Stimulated activated naive CD8-positive, alpha-beta T cell treated with anti-CD3 and anti-CD28 coated beads, Interleukin-15, amount 100 ng/mL, for 72 hours (primary cell): ENCODE measurements around the gene CCDC12.

Experiments
- ATAC-seq: fragments of 150-1000 bp; cut with Tn5 transposase; 2 replicates; pipeline ENCODE4 v1.10.0; 2021; ENCODE audit warnings: mild to moderate bottlenecking, moderate library complexity
- DNase-seq, 2 donors: peaks; one replicate each; pipeline ENCODE4 v3.0.0; 2021 to 2022
- H3K27ac Mint-ChIP-seq, 2 donors: one replicate each; pipeline ENCODE4 v1.8.0; 2022; ENCODE audit warnings: mild to moderate bottlenecking in 2 of 2, mixed read lengths in 2 of 2, moderate library complexity in 2 of 2
- H3K27me3 Mint-ChIP-seq: one replicate; pipeline ENCODE4 v1.8.0; 2022; ENCODE audit warnings: mixed read lengths
- H3K4me1 Mint-ChIP-seq: one replicate; pipeline ENCODE4 v1.8.0; 2022; ENCODE audit warnings: mild to moderate bottlenecking, mixed read lengths
- H3K4me3 Mint-ChIP-seq, 2 donors: one replicate each; pipeline ENCODE4 v1.8.0; 2022; ENCODE audit warnings: mild to moderate bottlenecking in 2 of 2, mixed read lengths in 2 of 2, moderate library complexity in 1 of 2
- H3K9me3 Mint-ChIP-seq, 2 donors: one replicate each; pipeline ENCODE4 v1.8.0; 2022; ENCODE audit warnings: mixed read lengths in 2 of 2

The CCDC12 gene

GRCh38 chr3:46993292-46993691 is 16.7 kb upstream of the CCDC12 start:
- H3K9me3 Mint-ChIP-seq = no peaks in the 10 kb centered on the region
- H3K27ac Mint-ChIP-seq = peak overlapping the region in 1 of 2 donors; percentile 46
- no peaks in the 10 kb centered on the region for H3K27me3 Mint-ChIP-seq
- DNase-seq (no peak), ATAC-seq (no peak)
- H3K4me1 Mint-ChIP-seq = peaks cover 45% of the 10 kb centered on the region
- H3K4me3 Mint-ChIP-seq = no peak overlapping the region

GRCh38 chr3:46992231-46992630 is 15.7 kb upstream of the CCDC12 start:
- H3K9me3 Mint-ChIP-seq = no peaks in the 10 kb centered on the region
- peak overlapping the region in 1 of 2 donors; percentile 20 for H3K27ac Mint-ChIP-seq
- H3K4me3 Mint-ChIP-seq = no peak overlapping the region
- H3K27me3 Mint-ChIP-seq = no peaks in the 10 kb centered on the region
- DNase-seq = no peak
- no peak for ATAC-seq
- peaks cover 45% of the 10 kb centered on the region for H3K4me1 Mint-ChIP-seq

DNA sequence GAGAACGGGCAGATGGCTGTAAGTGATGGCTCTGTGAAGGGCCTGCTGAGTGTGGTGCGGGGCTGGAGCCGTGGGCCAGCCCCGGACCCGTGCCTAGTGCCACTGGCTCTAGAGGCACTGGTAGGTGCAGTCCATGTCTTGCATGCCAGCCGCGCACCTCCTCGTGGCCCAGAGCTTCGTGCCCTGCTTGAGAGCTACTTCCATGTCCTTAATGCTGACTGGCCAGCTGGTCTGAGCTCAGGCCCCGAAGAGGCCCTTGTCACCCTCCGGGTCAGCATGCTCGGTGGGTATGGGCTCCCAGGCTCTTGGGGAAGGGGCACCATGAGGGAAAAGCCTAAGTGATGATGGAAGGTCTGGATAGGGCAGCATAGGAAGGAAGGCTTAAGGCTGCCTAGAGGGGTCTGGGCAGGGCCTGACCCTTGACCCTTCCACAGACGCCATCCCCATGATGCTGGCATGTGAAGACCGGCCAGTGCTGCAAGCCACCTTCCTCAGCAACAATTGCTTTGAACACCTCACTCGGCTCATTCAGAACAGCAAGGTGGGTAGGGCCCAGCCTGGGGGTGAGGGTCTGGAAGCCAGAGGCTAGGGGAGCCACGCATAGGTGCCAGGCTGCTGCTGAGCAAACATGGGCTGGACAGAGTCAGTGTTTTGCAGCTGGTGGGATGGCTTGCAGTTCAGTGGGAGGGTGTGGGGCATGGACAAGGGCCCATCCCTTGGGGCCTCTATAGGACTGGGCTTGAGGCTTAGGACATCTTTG is 15.0 kb upstream of the CCDC12 start:
- Mint-ChIP-seq H3K27me3 (no peaks in the 10 kb centered on the region), H3K4me1 (peaks cover 45% of the 10 kb centered on the region), H3K9me3 (no peaks in the 10 kb centered on the region), H3K27ac (no peak overlapping the region), H3K4me3 (no peak overlapping the region)
- ATAC-seq (no peak), DNase-seq (no peak)

GRCh38 chr3:46990573-46991374 is 14.2 kb upstream of the CCDC12 start:
- DNase-seq (no peak), ATAC-seq (no peak)
- Mint-ChIP-seq H3K4me3 (no peak overlapping the region), H3K27ac (peak overlapping the region in 1 of 2 donors; percentile 55), H3K27me3 (no peaks in the 10 kb centered on the region), H3K4me1 (peaks cover 50% of the 10 kb centered on the region), H3K9me3 (no peaks in the 10 kb centered on the region)

GRCh38 chr3:46989146-46989810 is 12.7 kb upstream of the CCDC12 start:
- Mint-ChIP-seq H3K27ac (no peak overlapping the region), H3K9me3 (no peaks in the 10 kb centered on the region), H3K4me3 (peak overlapping the region; percentile 41 to 49), H3K4me1 (peaks cover 65% of the 10 kb centered on the region), H3K27me3 (no peaks in the 10 kb centered on the region)
- DNase-seq (no peak), ATAC-seq (no peak)

- peak overlapping the region; percentile 41 to 49 for H3K4me3 Mint-ChIP-seq
- DNase-seq (no peak), ATAC-seq (no peak)
- H3K4me1 Mint-ChIP-seq = peaks cover 68% of the 10 kb centered on the region
- peak overlapping the region; percentile 50 to 91 for H3K27ac Mint-ChIP-seq
- H3K9me3 Mint-ChIP-seq = no peaks in the 10 kb centered on the region
- H3K27me3 Mint-ChIP-seq = no peaks in the 10 kb centered on the region
Measured at GRCh38 chr3:46988616-46989015, 12.1 kb upstream of the CCDC12 start.

DNA sequence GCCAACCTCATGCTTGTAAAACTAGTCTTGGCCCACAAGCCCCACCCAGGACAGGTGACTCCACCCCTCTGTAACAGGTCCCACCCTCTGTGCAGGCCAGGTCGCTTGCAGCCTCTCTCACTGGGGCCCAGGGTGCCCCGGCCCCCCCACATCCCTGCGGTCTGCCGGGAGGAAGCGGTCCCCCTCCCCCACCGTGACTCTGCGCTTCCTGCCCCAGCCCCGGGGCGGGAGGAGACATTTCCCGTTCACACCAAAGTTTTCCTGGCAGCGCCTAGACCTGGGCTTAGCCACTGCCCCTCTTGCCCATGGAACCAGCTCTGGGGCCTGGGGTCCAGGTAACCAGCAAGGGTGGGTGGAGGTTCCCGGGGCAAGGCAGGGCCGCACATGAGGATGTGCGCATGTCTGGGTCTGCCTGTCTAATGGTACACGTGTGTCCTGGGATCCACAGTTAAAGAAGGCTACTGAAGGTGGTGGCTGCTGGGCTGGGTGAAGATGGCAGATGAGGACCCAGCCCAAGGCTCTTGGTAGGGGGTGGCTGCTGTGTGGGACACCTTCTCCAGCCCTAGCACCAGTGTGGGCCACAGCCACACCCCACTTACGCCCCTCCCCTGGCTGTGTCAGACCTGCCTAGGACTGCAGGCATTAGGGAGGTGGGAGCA is 11.3 kb upstream of the CCDC12 start:
- peak; percentile 65 to 87 for DNase-seq
- H3K27me3 Mint-ChIP-seq = no peaks in the 10 kb centered on the region
- H3K9me3 Mint-ChIP-seq = no peaks in the 10 kb centered on the region
- peak overlapping the region in 1 of 2 donors; percentile 91 for H3K27ac Mint-ChIP-seq
- H3K4me1 Mint-ChIP-seq = peaks cover 72% of the 10 kb centered on the region
- H3K4me3 Mint-ChIP-seq = peak overlapping the region; percentile 82
- ATAC-seq = peak; percentile 97

DNA sequence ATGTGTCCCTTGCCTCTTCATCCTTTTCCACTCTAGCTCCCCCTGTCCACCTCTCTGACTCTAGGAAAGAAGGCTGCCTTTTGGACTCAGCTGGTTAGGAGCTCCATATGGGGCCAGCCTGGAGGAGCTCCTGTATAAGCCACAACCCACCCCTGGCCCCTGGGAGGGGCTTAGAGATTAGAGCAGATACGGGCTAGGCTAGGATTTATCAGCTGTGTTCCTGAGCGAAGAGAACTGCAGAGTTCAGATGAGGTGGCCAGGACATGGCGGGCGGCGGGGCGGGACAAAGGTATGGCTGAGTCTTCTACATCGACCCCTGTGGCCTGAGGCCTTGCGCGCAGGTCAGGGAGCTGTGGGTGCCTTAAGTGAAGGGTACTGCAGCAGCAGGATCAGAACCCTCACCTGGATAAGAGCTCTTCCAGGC is 10.8 kb upstream of the CCDC12 start:
- peak; percentile 18 for ATAC-seq
- Mint-ChIP-seq H3K27me3 (no peaks in the 10 kb centered on the region), H3K9me3 (no peaks in the 10 kb centered on the region), H3K27ac (peak overlapping the region; percentile 79 to 89), H3K4me1 (peaks cover 77% of the 10 kb centered on the region), H3K4me3 (peak overlapping the region; percentile 82)
- DNase-seq = no peak

- ATAC-seq (no peak), DNase-seq (no peak)
Measured at GRCh38 chr3:46986782-46987310, 10.3 kb upstream of the CCDC12 start.

GRCh38 chr3:46986055-46986730 is 9.6 kb upstream of the CCDC12 start:
- no peaks in the 10 kb centered on the region for H3K9me3 Mint-ChIP-seq
- DNase-seq (no peak), ATAC-seq (no peak)
- peak overlapping the region; percentile 55 to 76 for H3K27ac Mint-ChIP-seq
- H3K4me1 Mint-ChIP-seq = peaks cover 88% of the 10 kb centered on the region
- no peaks in the 10 kb centered on the region for H3K27me3 Mint-ChIP-seq
- H3K4me3 Mint-ChIP-seq = peak overlapping the region; percentile 57 to 82

More at GRCh38 chr3:46986782-46987310, 10.3 kb upstream of the CCDC12 start:
- Mint-ChIP-seq H3K27ac (peak overlapping the region; percentile 76 to 89), H3K27me3 (no peaks in the 10 kb centered on the region), H3K4me1 (peaks cover 81% of the 10 kb centered on the region), H3K9me3 (no peaks in the 10 kb centered on the region), H3K4me3 (peak overlapping the region; percentile 82)

GRCh38 chr3:46985588-46985987 is 9.0 kb upstream of the CCDC12 start:
- ATAC-seq (no peak), DNase-seq (no peak)
- no peaks in the 10 kb centered on the region for H3K9me3 Mint-ChIP-seq
- no peaks in the 10 kb centered on the region for H3K27me3 Mint-ChIP-seq
- H3K27ac Mint-ChIP-seq = peak overlapping the region in 1 of 2 donors; percentile 20
- no peak overlapping the region for H3K4me3 Mint-ChIP-seq
- H3K4me1 Mint-ChIP-seq = peaks cover 92% of the 10 kb centered on the region

- Mint-ChIP-seq H3K4me1 (peaks cover 87% of the 10 kb centered on the region), H3K4me3 (no peak overlapping the region), H3K27ac (no peak overlapping the region), H3K27me3 (no peaks in the 10 kb centered on the region), H3K9me3 (no peaks in the 10 kb centered on the region)
- ATAC-seq (no peak), DNase-seq (no peak)
Measured at GRCh38 chr3:46984591-46985459, 8.3 kb upstream of the CCDC12 start.

DNA sequence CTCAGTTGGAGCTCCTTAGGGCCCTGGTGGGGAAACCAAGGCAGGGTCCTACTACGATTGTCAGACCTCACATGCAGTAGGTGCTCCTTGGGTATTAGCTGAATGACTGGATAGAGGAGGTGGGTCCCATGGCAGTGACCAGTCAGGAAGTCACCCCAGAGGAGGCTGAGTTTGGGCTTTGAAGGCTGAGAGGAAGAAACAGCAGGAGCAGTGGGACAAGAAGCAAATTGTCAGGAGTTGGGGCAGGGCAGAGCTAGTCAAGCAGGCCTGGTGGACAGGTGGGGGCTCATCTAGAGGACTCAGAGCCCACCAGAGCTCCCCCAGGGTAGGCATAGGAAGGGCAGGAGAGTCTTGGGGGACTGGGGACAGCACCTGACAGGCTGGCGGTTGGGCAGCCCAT is 6.0 kb upstream of the CCDC12 start:
- no peak for ATAC-seq
- peaks cover 81% of the 10 kb centered on the region for H3K4me1 Mint-ChIP-seq
- H3K4me3 Mint-ChIP-seq = no peak overlapping the region
- H3K27me3 Mint-ChIP-seq = no peaks in the 10 kb centered on the region
- H3K9me3 Mint-ChIP-seq = no peaks in the 10 kb centered on the region
- H3K27ac Mint-ChIP-seq = peak overlapping the region; percentile 36 to 86
- no peak for DNase-seq

DNA sequence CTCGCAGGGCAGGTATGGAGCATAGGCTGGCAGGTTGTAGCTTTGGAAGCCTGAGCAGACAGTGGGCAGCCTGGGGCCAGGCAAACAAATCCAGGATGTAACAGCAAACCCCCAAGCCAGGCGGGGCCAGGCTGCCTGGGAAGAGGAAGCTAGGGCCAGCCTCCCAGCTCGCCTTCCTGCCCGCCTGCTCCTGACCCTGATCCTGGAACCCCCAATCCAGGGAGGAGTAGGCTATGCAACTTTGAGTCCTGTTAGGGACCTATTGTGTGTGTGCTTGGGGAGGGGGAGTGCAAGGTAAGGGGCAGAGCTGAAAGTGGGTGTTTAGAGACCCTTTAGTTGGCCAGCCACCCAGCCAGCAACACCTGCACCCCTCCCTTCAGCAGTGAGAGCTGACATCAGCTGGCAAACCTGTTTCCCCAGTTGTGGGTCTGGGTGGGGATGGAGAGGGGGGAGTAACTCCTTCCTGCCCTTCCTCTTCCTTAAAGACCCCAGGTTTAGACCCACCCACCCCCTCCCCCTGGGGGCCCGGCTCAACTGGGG is 5.5 kb upstream of the CCDC12 start:
- Mint-ChIP-seq H3K4me1 (peaks cover 81% of the 10 kb centered on the region), H3K9me3 (no peaks in the 10 kb centered on the region), H3K4me3 (no peak overlapping the region), H3K27ac (no peak overlapping the region), H3K27me3 (no peaks in the 10 kb centered on the region)
- no peak for DNase-seq
- ATAC-seq = no peak
